ENCODE results near the gene VCAM1. TPM values are rescaled to one million over a fixed set of nuclear protein-coding genes. Genes with fewer than 3 reads are reported as not detected.
"Not testable (repeated sequence)": the region's sequence is repeated elsewhere in the genome, so short reads cannot be mapped to it uniquely, and the experiment has no call there.

Gene VCAM1
- polyA plus RNA-seq, 1 donor from 2014 or later = 3.2 TPM

DNA sequence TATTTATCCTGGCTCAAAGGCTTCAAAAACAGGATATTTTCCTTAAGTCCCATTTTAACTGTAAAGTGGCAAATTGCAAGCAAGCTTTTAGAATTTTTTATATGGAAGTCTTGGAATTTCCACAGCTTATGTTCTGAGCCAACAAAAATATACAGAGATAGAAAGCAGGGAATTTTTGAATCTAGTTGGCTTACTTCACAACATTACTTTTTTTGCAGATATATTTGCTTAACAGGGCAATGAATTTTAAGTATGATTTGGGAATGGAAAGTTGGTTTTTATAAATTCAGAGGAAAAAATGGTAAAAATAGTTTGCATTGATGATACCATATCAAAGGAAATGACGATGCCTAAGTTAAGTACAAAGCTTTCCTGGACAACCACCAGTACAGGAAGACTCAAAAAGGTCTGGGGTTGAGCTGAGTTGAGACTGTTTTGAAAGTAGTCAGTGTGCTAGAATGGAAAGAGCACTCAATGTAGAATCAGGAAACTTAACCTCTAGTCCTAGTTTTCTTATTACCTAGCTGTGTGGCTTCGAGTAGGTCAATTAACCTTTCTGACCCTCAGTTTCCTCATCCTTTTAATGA is 11.0 kb upstream of the VCAM1 start:
- Histone ChIP-seq H2AFZ (ENCODE audit: low read depth, low read length) (no peak overlapping the region), H3K4me2 (ENCODE audit: low read length) (no peak overlapping the region), H3K4me3 (ENCODE audit: low read length) (no peak overlapping the region)

DNA sequence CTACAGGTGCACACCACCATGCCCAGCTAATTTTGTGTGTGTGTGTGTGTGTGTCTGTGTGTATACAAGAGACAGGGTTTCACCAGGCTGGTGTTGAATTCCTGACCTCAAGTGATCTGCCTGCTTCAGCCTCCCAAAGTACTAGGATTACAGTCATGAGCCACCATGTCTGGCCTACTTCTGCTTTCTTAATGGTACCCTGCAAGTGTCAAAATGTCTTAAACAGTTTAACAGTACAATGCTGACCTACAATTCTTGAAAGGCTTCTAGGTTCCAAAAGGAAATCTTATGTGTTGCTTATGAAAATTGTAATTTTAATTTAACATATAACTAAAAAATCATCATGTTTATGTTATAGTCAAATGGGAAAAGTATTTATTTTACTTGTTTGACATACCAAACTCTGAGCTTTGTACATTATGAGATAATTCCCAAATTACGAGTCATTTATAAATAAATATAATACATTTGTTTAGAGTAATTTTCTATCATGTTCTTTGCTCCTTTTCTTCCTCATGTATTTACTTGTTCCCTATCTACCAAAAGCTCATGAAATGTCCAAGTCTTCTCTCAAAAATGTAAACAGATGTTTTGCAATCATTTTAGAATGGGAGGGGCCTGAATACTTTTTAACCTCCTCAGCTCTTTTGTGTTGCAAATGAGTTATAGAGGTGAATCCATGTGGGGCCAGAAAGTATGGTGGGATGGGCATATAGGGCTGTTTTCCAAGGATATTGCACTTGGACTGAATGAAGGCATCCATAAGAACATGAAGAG is 8.4 kb upstream of the VCAM1 start:
- Histone ChIP-seq H3K9me2 (ENCODE audit: insufficient read depth, low read length) (no peaks in the 10 kb centered on the region), H4K20me1 (ENCODE audit: insufficient read depth) (no peaks in the 10 kb centered on the region), H2AFZ (ENCODE audit: low read depth, low read length) (no peak overlapping the region), H3K4me3 (ENCODE audit: low read length) (no peak overlapping the region), H3K27ac (ENCODE audit: low read length) (no peak overlapping the region), H3K27me3 (ENCODE audit: insufficient read depth, low read depth, low read length) (no peaks in the 10 kb centered on the region), H3K36me3 (ENCODE audit: insufficient read depth, low read length) (no peaks in the 10 kb centered on the region), H3K9me3 (ENCODE audit: low read length) (no peaks in the 10 kb centered on the region), H3K4me2 (ENCODE audit: low read length) (no peak overlapping the region), H3K9ac (ENCODE audit: low read length) (no peak overlapping the region), H3F3A (ENCODE audit: insufficient read depth, low read length, poor library complexity, severe bottlenecking) (no peaks in the 10 kb centered on the region), H3K79me2 (replicated peaks; ENCODE audit: insufficient read depth, low read length) (no peaks in the 10 kb centered on the region)
- TF ChIP-seq MXI1 (conservative IDR thresholded peaks at IDR 0.05; ENCODE audit: poor library complexity, severe bottlenecking) (no peak), EP300 (conservative IDR thresholded peaks at IDR 0.05; ENCODE audit: poor library complexity, severe bottlenecking) (no peak), RAD21 (conservative IDR thresholded peaks at IDR 0.05) (no peak), SMC3 (conservative IDR thresholded peaks at IDR 0.05; ENCODE audit: poor library complexity) (no peak)
- TF ChIP-seq, protein P1, sequence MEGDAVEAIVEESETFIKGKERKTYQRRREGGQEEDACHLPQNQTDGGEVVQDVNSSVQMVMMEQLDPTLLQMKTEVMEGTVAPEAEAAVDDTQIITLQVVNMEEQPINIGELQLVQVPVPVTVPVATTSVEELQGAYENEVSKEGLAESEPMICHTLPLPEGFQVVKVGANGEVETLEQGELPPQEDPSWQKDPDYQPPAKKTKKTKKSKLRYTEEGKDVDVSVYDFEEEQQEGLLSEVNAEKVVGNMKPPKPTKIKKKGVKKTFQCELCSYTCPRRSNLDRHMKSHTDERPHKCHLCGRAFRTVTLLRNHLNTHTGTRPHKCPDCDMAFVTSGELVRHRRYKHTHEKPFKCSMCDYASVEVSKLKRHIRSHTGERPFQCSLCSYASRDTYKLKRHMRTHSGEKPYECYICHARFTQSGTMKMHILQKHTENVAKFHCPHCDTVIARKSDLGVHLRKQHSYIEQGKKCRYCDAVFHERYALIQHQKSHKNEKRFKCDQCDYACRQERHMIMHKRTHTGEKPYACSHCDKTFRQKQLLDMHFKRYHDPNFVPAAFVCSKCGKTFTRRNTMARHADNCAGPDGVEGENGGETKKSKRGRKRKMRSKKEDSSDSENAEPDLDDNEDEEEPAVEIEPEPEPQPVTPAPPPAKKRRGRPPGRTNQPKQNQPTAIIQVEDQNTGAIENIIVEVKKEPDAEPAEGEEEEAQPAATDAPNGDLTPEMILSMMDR (IDR thresholded peaks at IDR 0.05; ENCODE audit: poor library complexity, severe bottlenecking) = no peak
- TF ChIP-seq, protein P2, sequence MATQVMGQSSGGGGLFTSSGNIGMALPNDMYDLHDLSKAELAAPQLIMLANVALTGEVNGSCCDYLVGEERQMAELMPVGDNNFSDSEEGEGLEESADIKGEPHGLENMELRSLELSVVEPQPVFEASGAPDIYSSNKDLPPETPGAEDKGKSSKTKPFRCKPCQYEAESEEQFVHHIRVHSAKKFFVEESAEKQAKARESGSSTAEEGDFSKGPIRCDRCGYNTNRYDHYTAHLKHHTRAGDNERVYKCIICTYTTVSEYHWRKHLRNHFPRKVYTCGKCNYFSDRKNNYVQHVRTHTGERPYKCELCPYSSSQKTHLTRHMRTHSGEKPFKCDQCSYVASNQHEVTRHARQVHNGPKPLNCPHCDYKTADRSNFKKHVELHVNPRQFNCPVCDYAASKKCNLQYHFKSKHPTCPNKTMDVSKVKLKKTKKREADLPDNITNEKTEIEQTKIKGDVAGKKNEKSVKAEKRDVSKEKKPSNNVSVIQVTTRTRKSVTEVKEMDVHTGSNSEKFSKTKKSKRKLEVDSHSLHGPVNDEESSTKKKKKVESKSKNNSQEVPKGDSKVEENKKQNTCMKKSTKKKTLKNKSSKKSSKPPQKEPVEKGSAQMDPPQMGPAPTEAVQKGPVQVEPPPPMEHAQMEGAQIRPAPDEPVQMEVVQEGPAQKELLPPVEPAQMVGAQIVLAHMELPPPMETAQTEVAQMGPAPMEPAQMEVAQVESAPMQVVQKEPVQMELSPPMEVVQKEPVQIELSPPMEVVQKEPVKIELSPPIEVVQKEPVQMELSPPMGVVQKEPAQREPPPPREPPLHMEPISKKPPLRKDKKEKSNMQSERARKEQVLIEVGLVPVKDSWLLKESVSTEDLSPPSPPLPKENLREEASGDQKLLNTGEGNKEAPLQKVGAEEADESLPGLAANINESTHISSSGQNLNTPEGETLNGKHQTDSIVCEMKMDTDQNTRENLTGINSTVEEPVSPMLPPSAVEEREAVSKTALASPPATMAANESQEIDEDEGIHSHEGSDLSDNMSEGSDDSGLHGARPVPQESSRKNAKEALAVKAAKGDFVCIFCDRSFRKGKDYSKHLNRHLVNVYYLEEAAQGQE (IDR thresholded peaks at IDR 0.05; ENCODE audit: borderline replicate concordance) = no peak

More for the DNA sequence above, 11.0 kb upstream of the VCAM1 start:
- TF ChIP-seq RAD21 (conservative IDR thresholded peaks at IDR 0.05) (no peak), MXI1 (conservative IDR thresholded peaks at IDR 0.05; ENCODE audit: poor library complexity, severe bottlenecking) (no peak), EP300 (conservative IDR thresholded peaks at IDR 0.05; ENCODE audit: poor library complexity, severe bottlenecking) (no peak), SMC3 (conservative IDR thresholded peaks at IDR 0.05; ENCODE audit: poor library complexity) (no peak), EZH2 (IDR thresholded peaks at IDR 0.05; ENCODE audit: borderline replicate concordance, insufficient read depth, low read length, poor library complexity, severe bottlenecking) (no peak), TAF1 (IDR thresholded peaks at IDR 0.05; ENCODE audit: low read depth) (no peak), POLR2AphosphoS5 (IDR thresholded peaks at IDR 0.05) (no peak)
- TF ChIP-seq, protein P2 (IDR thresholded peaks at IDR 0.05; ENCODE audit: borderline replicate concordance) = no peak
- Histone ChIP-seq H3K9ac (ENCODE audit: low read length) (no peak overlapping the region), H3K9me2 (ENCODE audit: insufficient read depth, low read length) (no peaks in the 10 kb centered on the region), H3K36me3 (ENCODE audit: insufficient read depth, low read length) (no peaks in the 10 kb centered on the region), H3K27me3 (ENCODE audit: insufficient read depth, low read depth, low read length) (no peaks in the 10 kb centered on the region), H3K79me2 (replicated peaks; ENCODE audit: insufficient read depth, low read length) (no peaks in the 10 kb centered on the region), H3K9me3 (ENCODE audit: low read length) (no peaks in the 10 kb centered on the region), H3K27ac (ENCODE audit: low read length) (no peak overlapping the region), H3F3A (ENCODE audit: insufficient read depth, low read length, poor library complexity, severe bottlenecking) (no peaks in the 10 kb centered on the region), H4K20me1 (ENCODE audit: insufficient read depth) (no peaks in the 10 kb centered on the region)

DNA sequence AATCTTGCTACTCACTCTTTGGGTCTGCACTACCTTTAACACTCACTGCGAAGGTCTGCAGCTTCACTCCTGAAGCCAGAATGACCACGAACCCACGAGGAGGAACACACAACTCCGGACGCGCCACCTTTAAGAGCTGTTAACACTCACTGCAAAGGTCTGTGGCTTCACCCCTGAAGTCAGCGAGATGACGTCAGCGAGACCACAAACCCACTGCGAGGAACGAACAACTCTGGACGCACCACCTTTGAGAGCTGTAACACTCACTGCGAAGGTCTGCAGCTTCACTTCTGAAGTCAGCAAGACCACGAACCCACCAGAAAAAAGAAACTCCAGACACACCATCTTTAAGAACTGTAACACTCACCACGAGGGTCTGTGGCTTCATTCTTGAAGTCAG is 6.5 kb upstream of the VCAM1 start:
- not testable (repeated sequence) for H3K9me2 ChIP-seq (ENCODE audit: insufficient read depth, low read length); H3K9me3 ChIP-seq (ENCODE audit: low read length); H2AFZ ChIP-seq (ENCODE audit: low read depth, low read length); H3K4me2 ChIP-seq (ENCODE audit: low read length); H3F3A ChIP-seq (ENCODE audit: insufficient read depth, low read length, poor library complexity, severe bottlenecking); H4K20me1 ChIP-seq (ENCODE audit: insufficient read depth); H3K36me3 ChIP-seq (ENCODE audit: insufficient read depth, low read length); H3K27me3 ChIP-seq (ENCODE audit: insufficient read depth, low read depth, low read length); H3K4me3 ChIP-seq (ENCODE audit: low read length); H3K9ac ChIP-seq (ENCODE audit: low read length); H3K27ac ChIP-seq (ENCODE audit: low read length); H3K79me2 ChIP-seq (replicated peaks; ENCODE audit: insufficient read depth, low read length)

Measured in neural cell (in vitro differentiated cells).